ENCODE results near the gene POU6F2. TPM values are rescaled to one million over a fixed set of nuclear protein-coding genes. Genes with fewer than 3 reads are reported as not detected.

The POU6F2 gene
- total RNA-seq, 1 donor from 2014 or later: 7.9 TPM

DNA sequence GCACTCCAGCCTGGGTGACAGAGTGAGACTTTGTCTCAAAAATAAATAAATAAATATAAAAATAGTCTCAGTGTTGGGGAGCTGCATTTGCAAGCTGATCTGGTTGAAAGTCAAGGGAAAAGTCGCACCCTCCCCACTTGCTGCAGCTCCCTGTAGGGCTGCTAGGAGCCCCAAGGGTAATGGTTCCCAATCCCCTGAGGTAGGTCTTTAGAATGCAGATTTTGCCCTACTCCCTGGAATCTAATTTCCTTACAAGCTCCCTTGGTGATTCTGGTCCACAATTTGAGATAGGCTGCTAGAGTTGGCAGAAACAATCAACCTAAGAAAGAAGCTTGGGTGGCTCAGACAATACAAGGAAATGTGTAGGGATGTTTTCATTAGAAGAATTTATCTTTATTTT lies 356.0 kb downstream of the POU6F2 start:
- Mint-ChIP-seq H3K4me3 (no peak overlapping the region), H3K27ac (ENCODE audit: unreplicated experiment) (no peak overlapping the region), H3K27me3 (ENCODE audit: low read depth) (no peaks in the 10 kb centered on the region), H3K36me3 (ENCODE audit: low read depth) (no peaks in the 10 kb centered on the region), H3K9me3 (peaks cover 2% of the 10 kb centered on the region), H3K4me1 (peaks cover 7% of the 10 kb centered on the region)
- no peak for DNase-seq (ENCODE audit: low read depth, low spot score)
- TF ChIP-seq, protein P1, sequence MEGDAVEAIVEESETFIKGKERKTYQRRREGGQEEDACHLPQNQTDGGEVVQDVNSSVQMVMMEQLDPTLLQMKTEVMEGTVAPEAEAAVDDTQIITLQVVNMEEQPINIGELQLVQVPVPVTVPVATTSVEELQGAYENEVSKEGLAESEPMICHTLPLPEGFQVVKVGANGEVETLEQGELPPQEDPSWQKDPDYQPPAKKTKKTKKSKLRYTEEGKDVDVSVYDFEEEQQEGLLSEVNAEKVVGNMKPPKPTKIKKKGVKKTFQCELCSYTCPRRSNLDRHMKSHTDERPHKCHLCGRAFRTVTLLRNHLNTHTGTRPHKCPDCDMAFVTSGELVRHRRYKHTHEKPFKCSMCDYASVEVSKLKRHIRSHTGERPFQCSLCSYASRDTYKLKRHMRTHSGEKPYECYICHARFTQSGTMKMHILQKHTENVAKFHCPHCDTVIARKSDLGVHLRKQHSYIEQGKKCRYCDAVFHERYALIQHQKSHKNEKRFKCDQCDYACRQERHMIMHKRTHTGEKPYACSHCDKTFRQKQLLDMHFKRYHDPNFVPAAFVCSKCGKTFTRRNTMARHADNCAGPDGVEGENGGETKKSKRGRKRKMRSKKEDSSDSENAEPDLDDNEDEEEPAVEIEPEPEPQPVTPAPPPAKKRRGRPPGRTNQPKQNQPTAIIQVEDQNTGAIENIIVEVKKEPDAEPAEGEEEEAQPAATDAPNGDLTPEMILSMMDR (conservative IDR thresholded peaks at IDR 0.05): no peak

DNA sequence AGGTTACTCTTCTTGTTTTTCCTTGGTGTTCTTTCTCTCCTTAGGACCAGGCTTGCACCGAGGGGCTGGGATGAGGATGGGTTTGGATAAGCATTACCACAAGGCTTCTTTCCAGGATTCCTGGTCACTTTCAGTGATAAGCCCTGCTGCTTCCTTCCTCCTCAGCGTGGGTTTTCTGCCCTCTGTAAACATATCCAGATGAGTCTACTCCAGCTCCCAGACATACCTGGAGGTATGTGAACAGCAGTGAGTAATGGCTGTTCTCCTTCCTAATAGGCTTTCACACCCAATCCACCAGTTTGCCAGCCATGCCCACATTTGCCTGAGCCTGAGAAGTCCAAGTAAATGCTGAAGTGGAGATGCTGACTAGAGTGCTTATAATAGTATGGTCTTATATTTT lies 358.7 kb downstream of the POU6F2 start:
- Mint-ChIP-seq H3K36me3 (ENCODE audit: low read depth) (peaks cover 2% of the 10 kb centered on the region), H3K4me3 (no peak overlapping the region), H3K27me3 (ENCODE audit: low read depth) (no peaks in the 10 kb centered on the region), H3K27ac (ENCODE audit: unreplicated experiment) (no peak overlapping the region), H3K4me1 (peaks cover 7% of the 10 kb centered on the region), H3K9me3 (no peaks in the 10 kb centered on the region)
- no peak for DNase-seq (ENCODE audit: low read depth, low spot score)
- TF ChIP-seq, protein P1 (conservative IDR thresholded peaks at IDR 0.05): no peak

DNA sequence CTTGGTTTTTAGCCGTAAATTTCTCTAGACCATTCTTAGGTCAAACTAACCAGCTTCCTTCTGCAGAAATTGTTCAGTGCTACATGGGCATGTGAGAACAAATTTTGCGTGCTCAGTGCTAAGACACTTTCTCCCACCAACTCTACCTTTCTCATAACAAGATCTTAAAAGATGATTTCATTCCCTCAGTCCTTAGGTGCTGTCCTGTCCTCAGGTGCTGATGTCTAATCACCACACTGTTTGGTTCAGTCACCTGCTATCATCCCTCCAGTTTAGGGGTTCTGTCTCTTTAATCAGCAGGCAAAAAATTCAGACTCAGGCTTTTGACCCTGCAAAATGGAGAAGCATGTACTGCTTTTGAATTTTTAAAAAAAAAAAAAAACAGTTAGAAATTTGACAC lies 361.0 kb downstream of the POU6F2 start:
- Mint-ChIP-seq H3K27ac (ENCODE audit: unreplicated experiment) (no peak overlapping the region), H3K4me3 (no peak overlapping the region), H3K27me3 (ENCODE audit: low read depth) (no peaks in the 10 kb centered on the region), H3K4me1 (no peaks in the 10 kb centered on the region), H3K9me3 (no peaks in the 10 kb centered on the region), H3K36me3 (ENCODE audit: low read depth) (peaks cover 2% of the 10 kb centered on the region)
- TF ChIP-seq, protein P1 (conservative IDR thresholded peaks at IDR 0.05): no peak
- DNase-seq (ENCODE audit: low read depth, low spot score): no peak

DNA sequence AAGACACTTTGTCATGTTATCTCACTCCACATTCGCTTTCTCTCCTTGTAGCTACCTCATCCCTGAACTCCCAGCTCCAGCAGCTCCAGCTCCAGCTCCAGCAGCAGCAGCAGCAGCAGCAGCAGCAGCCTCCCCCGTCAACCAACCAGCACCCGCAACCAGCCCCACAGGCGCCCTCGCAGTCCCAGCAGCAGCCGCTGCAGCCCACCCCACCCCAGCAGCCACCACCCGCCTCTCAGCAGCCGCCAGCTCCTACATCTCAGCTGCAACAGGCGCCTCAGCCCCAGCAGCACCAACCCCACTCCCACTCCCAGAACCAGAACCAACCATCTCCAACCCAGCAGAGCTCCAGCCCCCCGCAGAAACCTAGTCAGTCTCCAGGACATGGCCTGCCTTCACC lies 361.9 kb downstream of the POU6F2 start:
- Mint-ChIP-seq H3K27me3 (ENCODE audit: low read depth) (no peaks in the 10 kb centered on the region), H3K9me3 (no peaks in the 10 kb centered on the region), H3K4me1 (no peaks in the 10 kb centered on the region), H3K27ac (ENCODE audit: unreplicated experiment) (no peak overlapping the region), H3K4me3 (no peak overlapping the region), H3K36me3 (ENCODE audit: low read depth) (peaks cover 2% of the 10 kb centered on the region)
- TF ChIP-seq, protein P1 (conservative IDR thresholded peaks at IDR 0.05): no peak
- DNase-seq (ENCODE audit: low read depth, low spot score): no peak

DNA sequence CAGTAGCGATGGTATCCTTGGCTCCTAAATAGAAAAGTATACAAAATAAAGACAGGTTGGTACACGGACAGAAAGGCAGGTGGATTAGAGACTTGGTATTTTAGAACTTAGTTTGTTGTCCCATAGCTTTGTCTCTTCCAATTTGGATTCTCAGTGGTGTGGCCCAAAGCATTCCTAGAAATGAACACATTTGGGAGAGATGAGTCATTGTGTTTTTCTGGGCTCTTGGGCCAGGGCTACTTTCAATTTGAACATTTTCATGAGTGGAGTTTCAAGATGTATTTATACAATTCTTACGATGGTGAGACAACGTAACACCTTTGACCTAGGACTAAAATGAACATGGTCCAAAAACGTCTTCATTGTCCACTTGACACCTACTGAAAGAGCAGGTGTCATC lies 363.4 kb downstream of the POU6F2 start:
- H3K4me3 Mint-ChIP-seq: no peak overlapping the region
- H3K4me1 Mint-ChIP-seq: no peaks in the 10 kb centered on the region
- no peaks in the 10 kb centered on the region for H3K27me3 Mint-ChIP-seq (ENCODE audit: low read depth)
- peaks cover 2% of the 10 kb centered on the region for H3K36me3 Mint-ChIP-seq (ENCODE audit: low read depth)
- H3K27ac Mint-ChIP-seq (ENCODE audit: unreplicated experiment): no peak overlapping the region
- TF ChIP-seq, protein P1 (conservative IDR thresholded peaks at IDR 0.05): no peak
- H3K9me3 Mint-ChIP-seq: no peaks in the 10 kb centered on the region
- no peak for DNase-seq (ENCODE audit: low read depth, low spot score)

DNA sequence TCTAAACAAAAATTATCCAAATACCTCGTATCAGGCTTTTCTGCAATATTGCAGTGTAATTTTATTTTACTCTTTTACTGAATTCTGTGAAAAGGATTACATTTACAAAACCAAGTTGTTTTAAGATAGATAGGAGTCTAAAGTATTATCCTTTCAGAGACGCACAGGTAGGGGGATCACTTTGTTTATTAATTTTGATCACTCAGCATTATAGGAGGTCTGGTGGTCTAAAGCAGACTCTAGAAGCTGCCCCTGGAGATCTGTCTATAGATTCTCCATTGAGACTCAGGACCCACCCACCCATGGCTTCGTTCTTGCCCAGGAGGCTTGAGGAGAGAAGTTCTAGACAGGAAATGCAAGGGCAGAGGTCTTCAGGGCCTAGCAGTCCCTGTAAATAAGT lies 365.1 kb downstream of the POU6F2 start:
- H3K9me3 Mint-ChIP-seq: no peaks in the 10 kb centered on the region
- no peaks in the 10 kb centered on the region for H3K27me3 Mint-ChIP-seq (ENCODE audit: low read depth)
- H3K4me3 Mint-ChIP-seq: no peak overlapping the region
- no peak for DNase-seq (ENCODE audit: low read depth, low spot score)
- H3K36me3 Mint-ChIP-seq (ENCODE audit: low read depth): peaks cover 2% of the 10 kb centered on the region
- no peak overlapping the region for H3K27ac Mint-ChIP-seq (ENCODE audit: unreplicated experiment)
- TF ChIP-seq, protein P1 (conservative IDR thresholded peaks at IDR 0.05): no peak
- H3K4me1 Mint-ChIP-seq: no peaks in the 10 kb centered on the region
